ENCODE results near the gene SLC24A3. TPM values are rescaled to one million over a fixed set of nuclear protein-coding genes. Genes with fewer than 3 reads are reported as not detected.

SLC24A3 gene
- total RNA-seq, 1 donor from 2014 or later = not detected

- ATAC-seq (ENCODE audit: low read depth) = no peak
- peaks cover 12% of the 10 kb centered on the region for H3K4me1 Mint-ChIP-seq
- H3K4me3 Mint-ChIP-seq = no peak overlapping the region
- no peak overlapping the region for H3K27ac Mint-ChIP-seq
- no peaks in the 10 kb centered on the region for H3K36me3 Mint-ChIP-seq (ENCODE audit: low read depth)
- CTCF ChIA-PET = no interaction called here
- peaks cover 24% of the 10 kb centered on the region for H3K27me3 Mint-ChIP-seq
- no peaks in the 10 kb centered on the region for H3K9me3 Mint-ChIP-seq
- POLR2A ChIA-PET = no interaction called here
- TF ChIP-seq CTCF (IDR thresholded peaks at IDR 0.05) = no peak
- DNase-seq = no peak
- intact Hi-C loops (cut with micrococcal nuclease) = no loop called here
These were observed 526.5 kb downstream of the SLC24A3 start for GRCh38 chr20:19738951-19739350.

GRCh38 chr20:19739351-19739750, 526.9 kb downstream of the SLC24A3 start:
- POLR2A ChIA-PET = no interaction called here
- TF ChIP-seq CTCF (IDR thresholded peaks at IDR 0.05) = no peak
- H3K4me1 Mint-ChIP-seq = peaks cover 12% of the 10 kb centered on the region
- peaks cover 25% of the 10 kb centered on the region for H3K27me3 Mint-ChIP-seq
- no peak overlapping the region for H3K27ac Mint-ChIP-seq
- DNase-seq (no peak), ATAC-seq (ENCODE audit: low read depth) (no peak)
- no peaks in the 10 kb centered on the region for H3K9me3 Mint-ChIP-seq
- CTCF ChIA-PET = no interaction called here
- intact Hi-C loops (cut with micrococcal nuclease) = no loop called here
- H3K4me3 Mint-ChIP-seq = no peak overlapping the region
- H3K36me3 Mint-ChIP-seq (ENCODE audit: low read depth) = no peaks in the 10 kb centered on the region

- peaks cover 5% of the 10 kb centered on the region for H3K4me1 Mint-ChIP-seq
- ATAC-seq (ENCODE audit: low read depth) (no peak), DNase-seq (no peak)
- H3K9me3 Mint-ChIP-seq = no peaks in the 10 kb centered on the region
- ChIA-PET CTCF (no interaction called here), POLR2A (no interaction called here)
- H3K36me3 Mint-ChIP-seq (ENCODE audit: low read depth) = no peaks in the 10 kb centered on the region
- peaks cover 25% of the 10 kb centered on the region for H3K27me3 Mint-ChIP-seq
- H3K4me3 Mint-ChIP-seq = no peak overlapping the region
- no peak overlapping the region for H3K27ac Mint-ChIP-seq
- no peak for TF ChIP-seq CTCF (IDR thresholded peaks at IDR 0.05)
- intact Hi-C loops (cut with micrococcal nuclease) = no loop called here
These were observed 528.1 kb downstream of the SLC24A3 start for GRCh38 chr20:19740512-19740911.

- Mint-ChIP-seq H3K9me3 (peaks cover 3% of the 10 kb centered on the region), H3K27me3 (peaks cover 25% of the 10 kb centered on the region), H3K4me3 (no peak overlapping the region), H3K36me3 (ENCODE audit: low read depth) (no peaks in the 10 kb centered on the region), H3K27ac (no peak overlapping the region), H3K4me1 (peaks cover 1% of the 10 kb centered on the region)
- POLR2A ChIA-PET = interaction anchor here (1.1 kb wide), 1 partner anchor 9 kb away, joined by 3 read pairs; no protein-coding TSS in a partner anchor
- TF ChIP-seq CTCF (IDR thresholded peaks at IDR 0.05) = no peak
- ATAC-seq (ENCODE audit: low read depth) (no peak), DNase-seq (no peak)
- intact Hi-C loops (cut with micrococcal nuclease) = loop anchor here (2.0 kb wide), 1 partner anchor 15 kb away; no protein-coding TSS in a partner anchor
- CTCF ChIA-PET = no interaction called here
These were observed 529.5 kb downstream of the SLC24A3 start for GRCh38 chr20:19741924-19742323.

- Mint-ChIP-seq H3K4me1 (no peaks in the 10 kb centered on the region), H3K27ac (no peak overlapping the region), H3K27me3 (peaks cover 25% of the 10 kb centered on the region), H3K4me3 (no peak overlapping the region), H3K9me3 (peaks cover 3% of the 10 kb centered on the region), H3K36me3 (ENCODE audit: low read depth) (no peaks in the 10 kb centered on the region)
- intact Hi-C loops (cut with micrococcal nuclease) = loop anchor here (2.0 kb wide), 1 partner anchor 16 kb away; no protein-coding TSS in a partner anchor
- POLR2A ChIA-PET = no interaction called here
- CTCF ChIA-PET = no interaction called here
- TF ChIP-seq CTCF (IDR thresholded peaks at IDR 0.05) = no peak
- DNase-seq = no peak
- ATAC-seq (ENCODE audit: low read depth) = no peak
These were observed 530.7 kb downstream of the SLC24A3 start for GRCh38 chr20:19742974-19743639.
